ENCODE measurements around the gene GTF2A1.

GTF2A1 gene

DNA sequence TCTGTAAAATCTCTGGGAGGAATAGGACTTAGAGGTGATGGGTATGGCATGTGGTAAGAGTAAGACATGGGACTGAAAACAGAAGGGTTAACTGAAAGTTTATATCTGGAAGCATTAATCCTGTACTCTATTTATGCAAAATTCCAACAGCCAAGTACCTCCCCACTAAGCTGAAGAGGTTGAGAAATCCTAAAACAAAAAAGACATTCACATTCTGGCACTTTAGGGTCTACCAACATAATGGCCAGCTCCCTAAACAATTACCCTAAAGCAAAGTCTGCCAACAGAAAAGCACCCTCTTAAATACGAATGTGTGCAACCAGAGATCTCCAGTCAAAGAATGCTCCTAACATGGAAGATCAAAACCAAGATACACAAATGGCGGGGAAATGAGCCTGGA is 87.4 kb downstream of the GTF2A1 start:
- H3K4me3 ChIP-seq (replicated peaks in 1 of 2; ENCODE audit: low read depth in 2 of 2, low read length in 2 of 2) = no peak overlapping the region
- TF ChIP-seq, protein P1, sequence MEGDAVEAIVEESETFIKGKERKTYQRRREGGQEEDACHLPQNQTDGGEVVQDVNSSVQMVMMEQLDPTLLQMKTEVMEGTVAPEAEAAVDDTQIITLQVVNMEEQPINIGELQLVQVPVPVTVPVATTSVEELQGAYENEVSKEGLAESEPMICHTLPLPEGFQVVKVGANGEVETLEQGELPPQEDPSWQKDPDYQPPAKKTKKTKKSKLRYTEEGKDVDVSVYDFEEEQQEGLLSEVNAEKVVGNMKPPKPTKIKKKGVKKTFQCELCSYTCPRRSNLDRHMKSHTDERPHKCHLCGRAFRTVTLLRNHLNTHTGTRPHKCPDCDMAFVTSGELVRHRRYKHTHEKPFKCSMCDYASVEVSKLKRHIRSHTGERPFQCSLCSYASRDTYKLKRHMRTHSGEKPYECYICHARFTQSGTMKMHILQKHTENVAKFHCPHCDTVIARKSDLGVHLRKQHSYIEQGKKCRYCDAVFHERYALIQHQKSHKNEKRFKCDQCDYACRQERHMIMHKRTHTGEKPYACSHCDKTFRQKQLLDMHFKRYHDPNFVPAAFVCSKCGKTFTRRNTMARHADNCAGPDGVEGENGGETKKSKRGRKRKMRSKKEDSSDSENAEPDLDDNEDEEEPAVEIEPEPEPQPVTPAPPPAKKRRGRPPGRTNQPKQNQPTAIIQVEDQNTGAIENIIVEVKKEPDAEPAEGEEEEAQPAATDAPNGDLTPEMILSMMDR (IDR thresholded peaks at IDR 0.05; ENCODE audit: low read depth, low read length) = no peak

GRCh38 chr14:81132468-81132867 is 88.3 kb downstream of the GTF2A1 start:
- TF ChIP-seq, protein P1 (IDR thresholded peaks at IDR 0.05; ENCODE audit: low read depth, low read length) = no peak
- H3K4me3 ChIP-seq (replicated peaks in 1 of 2; ENCODE audit: low read depth in 2 of 2, low read length in 2 of 2) = no peak overlapping the region
- no peak for DNase-seq (ENCODE audit: low read depth in 2 of 2)

More for the DNA sequence above, 87.4 kb downstream of the GTF2A1 start:
- DNase-seq (ENCODE audit: low read depth in 2 of 2) = no peak

- DNase-seq (ENCODE audit: low read depth in 2 of 2) = no peak
- TF ChIP-seq, protein P1 (IDR thresholded peaks at IDR 0.05; ENCODE audit: low read depth, low read length) = no peak
Measured at GRCh38 chr14:81129242-81129641, 91.5 kb downstream of the GTF2A1 start.

DNA sequence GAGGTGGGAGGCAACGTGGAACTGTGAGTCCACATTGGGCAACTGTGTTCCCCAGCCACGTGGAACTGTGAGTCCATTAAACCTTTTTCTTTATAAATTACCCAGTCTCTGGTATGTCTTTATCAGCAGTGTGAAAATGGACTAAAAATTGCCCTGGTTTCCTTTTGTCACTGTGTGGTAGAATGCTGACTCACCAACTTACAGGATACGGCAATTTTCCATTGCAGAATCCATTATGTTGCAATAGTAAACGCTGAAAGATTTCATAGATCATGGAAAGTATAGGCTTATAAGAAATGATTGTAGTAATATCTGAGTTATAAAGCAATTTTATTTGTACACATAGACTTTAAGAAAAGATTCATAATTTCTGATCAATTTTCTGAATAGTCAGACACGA is 93.0 kb downstream of the GTF2A1 start:
- DNase-seq (ENCODE audit: low read depth in 2 of 2) = peak; percentile 16 to 33
- H3K4me3 ChIP-seq (replicated peaks in 1 of 2; ENCODE audit: low read depth in 2 of 2, low read length in 2 of 2) = no peak overlapping the region

More at GRCh38 chr14:81129242-81129641, 91.5 kb downstream of the GTF2A1 start:
- no peak overlapping the region for H3K4me3 ChIP-seq (replicated peaks in 1 of 2; ENCODE audit: low read depth in 2 of 2, low read length in 2 of 2)

GRCh38 chr14:81125536-81125935 is 95.2 kb downstream of the GTF2A1 start:
- H3K4me3 ChIP-seq (replicated peaks in 1 of 2; ENCODE audit: low read depth in 2 of 2, low read length in 2 of 2) = no peak overlapping the region
- TF ChIP-seq, protein P1 (IDR thresholded peaks at IDR 0.05; ENCODE audit: low read depth, low read length) = no peak
- DNase-seq (ENCODE audit: low read depth in 2 of 2) = no peak

More for the DNA sequence above, 93.0 kb downstream of the GTF2A1 start:
- TF ChIP-seq, protein P1 (IDR thresholded peaks at IDR 0.05; ENCODE audit: low read depth, low read length) = no peak
